Islet of Langerhans (tissue), 1 donor: ENCODE results near the gene STOML2.

Experiments
- FAIRE-seq: peaks from one replicate; lab custom pipeline; 2011; peaks lifted over from hg19 to GRCh38; lab: Jason Lieb, UNC

Gene STOML2

DNA sequence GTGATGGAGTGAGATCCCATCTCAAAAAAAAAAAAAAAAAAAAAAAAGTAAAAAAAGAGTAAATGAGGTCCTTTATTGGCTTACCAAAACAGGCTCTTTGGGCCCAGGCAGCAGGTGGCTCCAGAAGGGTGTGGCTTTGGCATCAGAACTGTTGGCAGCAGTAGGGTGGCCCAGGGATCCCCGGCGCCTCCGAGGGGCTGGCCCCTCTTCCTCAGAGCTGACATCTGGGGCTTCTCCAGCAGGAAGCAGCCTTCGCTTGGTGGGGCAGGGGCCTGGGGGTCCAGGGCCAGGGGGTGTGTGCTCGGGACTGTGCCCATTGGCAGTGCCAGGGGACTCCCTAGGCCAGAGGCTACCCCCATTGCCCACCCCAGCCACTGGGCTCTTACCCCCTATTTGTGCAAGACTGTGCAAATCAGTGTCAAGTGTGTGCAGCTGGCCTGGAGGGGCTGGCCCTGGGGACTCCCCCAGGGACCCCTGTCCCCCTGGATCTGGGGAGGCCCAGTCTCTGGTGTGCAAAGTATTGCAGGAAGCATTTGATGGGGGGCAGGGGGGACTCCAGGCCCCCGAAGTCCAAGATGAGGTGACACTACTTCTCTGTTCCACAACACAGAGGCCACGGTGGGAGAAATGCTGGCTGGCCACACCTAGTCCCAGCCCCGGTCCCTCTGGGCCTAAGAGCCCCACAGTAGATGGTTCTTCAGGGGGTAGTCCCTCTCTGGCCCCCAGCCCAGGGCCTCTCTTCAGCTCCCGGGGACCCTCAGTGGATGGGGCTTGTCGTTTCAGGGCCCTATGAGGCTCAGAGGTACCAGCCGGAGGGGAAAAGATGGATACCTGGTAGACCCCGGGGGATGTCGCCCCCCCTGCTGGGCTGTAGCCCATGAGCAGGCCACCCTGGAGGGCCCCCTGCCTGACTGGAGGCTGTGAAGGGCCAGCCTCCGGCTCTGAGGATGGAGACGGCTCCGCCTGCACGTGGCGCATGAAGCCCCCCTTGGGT, 4.7 kb upstream of the STOML2 start:
- FAIRE-seq: no peak

DNA sequence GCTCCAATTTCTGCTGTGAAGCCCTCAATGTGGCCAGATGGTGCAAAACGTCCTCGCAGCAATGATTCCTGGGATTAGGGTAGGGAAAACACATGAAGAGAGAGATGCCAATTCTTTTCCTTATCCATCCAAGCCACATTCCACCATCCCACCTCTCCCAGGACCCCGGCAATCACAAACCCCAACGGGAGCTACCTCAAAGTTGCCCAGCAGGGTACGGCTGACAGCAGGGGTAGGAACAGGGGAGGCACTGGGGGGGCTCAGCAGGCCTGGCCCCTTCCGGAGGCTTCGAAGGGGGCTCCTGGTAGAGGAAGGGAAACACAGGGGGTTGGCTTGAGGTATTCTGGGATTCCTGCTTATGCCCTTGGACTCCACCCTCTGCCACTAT, 3.4 kb upstream of the STOML2 start:
- FAIRE-seq: no peak

DNA sequence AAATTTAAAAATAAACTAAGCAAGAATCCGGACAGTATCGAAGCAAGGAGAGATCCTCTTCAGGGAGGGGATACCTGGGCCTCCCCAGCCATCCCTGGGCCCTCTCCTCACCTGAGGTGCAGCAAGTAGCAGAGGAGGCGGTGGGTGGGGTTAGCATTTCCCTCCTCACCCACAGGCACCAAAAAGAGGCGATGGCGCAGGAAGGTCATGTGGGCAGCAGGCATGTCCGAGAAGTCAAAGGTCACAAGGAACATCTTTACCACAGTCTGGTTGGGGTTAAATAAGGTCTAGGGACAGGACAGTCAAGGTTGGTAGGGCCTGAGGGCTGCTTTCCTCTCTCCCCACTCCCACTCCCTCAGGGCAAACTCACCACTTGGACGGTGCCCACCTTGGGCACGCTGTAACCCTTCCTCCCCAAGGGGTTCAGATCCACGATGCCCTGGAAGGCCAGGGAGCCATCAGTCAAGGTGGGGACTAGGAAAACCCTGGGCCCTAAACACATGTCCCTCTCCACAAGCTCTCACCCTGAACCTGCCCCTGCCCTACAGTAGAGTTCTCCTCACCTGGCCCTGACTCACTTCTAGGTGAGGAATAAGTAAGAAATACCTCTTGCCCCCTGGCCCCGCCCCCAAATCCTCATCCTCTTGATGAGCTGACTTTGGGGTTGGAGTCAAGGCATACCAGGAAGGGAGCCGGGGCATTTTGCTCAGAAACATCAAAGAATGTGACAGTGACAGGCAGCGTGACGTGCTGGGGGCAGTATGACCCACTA, 2.8 kb upstream of the STOML2 start:
- FAIRE-seq: no peak

DNA sequence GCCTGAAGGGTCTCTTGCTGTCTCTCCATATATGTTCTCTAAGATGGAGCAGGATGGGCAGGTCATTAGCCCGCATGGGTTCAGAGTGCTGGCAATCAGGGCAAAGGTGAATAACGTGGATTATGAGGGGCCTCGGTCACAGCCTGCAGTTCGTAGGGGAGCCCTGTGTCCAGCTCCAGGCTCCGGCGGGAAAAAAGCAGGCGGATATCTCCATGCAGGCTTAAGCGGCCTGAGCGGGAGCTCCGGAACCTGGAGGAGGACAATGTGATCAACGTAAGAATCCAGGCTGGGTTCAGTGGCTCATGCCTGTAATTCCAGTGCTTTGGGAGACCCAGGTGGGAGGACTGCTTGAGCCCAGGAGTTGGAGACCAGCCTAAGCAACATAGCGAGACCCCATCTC, 2.2 kb upstream of the STOML2 start:
- no peak for FAIRE-seq

DNA sequence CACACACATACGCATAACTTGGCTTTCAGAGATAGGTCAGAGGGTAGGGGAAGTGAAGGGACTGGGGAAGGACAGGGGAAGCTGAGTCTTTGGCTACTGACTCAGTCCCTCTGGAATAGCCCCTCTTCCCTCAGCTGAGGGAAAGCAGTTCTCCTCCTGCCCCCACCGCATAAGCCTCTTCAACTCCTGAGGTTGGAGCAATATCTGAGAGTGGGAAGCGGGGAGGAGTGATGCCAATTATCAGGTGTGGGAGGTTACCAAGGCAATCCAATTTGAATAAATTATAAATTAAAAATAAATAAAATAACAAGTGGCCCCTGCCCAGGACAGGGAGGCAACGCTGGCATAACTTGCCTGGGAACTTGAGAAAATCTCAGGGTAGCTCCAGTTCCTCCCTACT, 1.7 kb upstream of the STOML2 start:
- FAIRE-seq: no peak

DNA sequence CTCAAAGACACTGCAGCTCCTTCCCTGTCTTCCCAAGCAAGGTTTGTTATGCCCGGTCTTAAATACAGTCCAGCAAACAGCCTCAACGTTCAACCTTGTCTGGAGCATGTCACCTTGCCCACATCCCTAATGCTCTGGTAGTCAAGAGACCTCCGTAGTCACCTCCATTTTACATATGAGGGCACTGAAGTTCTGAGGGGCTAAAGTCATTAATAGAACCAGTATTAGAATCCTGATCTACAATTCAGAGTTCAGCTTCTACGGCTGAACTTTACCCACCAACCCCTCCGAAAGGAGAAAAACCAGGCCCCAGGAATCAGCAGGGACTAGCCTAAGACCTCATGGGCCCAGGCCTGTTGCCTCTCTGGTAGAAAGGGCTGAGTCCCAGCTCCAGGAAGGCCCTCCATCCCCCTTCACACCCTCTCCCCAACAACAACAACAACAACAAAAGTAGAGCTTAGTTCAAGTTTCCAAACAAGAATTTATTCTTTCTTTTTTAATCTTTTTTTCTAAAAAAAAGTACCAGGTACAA, 795 bp upstream of the STOML2 start:
- no peak for FAIRE-seq

DNA sequence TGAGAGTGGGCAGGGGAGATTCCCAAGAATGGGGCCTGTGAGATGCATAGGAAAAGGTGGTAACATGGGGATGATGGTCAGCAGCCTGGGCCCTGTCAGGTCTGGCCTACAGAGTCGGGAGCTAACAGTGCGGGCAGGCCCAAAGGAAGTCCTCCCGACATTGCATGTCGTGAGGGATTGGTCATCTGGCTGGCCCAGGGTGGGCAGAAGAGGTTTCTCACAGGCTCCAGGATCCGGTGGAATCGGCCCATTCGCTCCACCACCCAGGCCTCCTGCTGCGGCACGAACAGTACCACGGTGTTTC, 514 bp downstream of the STOML2 start:
- no peak for FAIRE-seq

DNA sequence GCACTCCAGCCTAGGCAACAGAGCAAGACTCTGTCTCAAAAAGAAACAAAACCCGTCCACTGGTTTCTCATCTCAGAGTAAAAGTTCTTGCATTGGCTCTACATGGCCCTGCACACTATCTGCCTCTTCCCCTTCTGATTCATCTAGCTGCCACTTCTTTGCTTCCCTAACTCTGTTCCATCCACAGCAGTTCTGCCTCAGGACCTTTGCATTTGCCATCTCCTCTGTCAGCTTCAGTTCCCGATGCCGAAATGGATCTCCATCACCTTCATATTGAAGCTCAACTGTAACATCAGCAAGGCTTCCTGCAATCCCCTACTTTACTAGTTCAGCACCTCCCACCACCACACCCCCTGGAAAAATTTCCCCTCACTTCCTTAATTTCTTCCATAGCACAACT, 5.4 kb downstream of the STOML2 start:
- no peak for FAIRE-seq

DNA sequence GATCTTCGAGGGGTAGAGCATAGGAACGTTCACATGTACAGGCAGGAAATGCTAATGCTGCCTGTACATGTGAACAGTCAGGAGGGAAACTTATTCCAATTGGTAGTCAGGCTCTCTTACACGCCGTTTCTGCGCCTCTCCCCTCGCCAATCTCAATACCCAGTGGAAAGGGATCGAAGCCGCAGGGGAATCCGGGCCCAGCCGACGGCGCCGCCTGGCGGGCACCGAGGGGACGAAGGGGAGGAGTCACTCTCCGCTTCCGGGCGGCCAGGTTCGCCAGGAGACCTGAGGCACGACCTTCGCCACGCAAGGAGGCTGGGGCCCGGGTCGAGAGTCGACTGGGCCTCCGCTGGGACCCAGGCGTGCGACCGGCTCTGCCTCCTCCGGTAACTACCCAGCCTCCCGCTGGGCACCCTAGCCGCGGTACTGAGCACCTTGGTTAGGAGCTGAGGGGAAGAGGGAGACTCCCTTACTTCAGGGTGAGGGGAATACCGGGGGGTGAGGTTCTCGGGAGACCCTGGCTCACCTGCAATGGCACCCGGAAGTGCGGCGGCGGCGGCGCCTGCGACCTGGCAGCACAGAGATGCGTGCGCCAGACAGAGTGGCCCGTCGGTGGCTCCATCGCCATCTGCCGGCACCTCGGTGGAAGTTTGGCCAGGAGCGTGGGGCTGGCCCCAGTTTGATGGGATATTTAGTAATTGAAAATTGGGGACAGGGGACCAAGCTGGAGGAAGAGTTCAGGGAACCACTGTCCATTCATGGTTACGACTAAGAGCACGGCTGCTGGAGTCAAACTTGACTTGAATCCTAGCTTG, 6.7 kb downstream of the STOML2 start, which contains the start of gene PIGO:
Gene PIGO, minus strand, starts transcription at position 557 of the 815 bp plus-strand sequence. CDS start 1,026 bp downstream, outside the sequence.
- no peak for FAIRE-seq

DNA sequence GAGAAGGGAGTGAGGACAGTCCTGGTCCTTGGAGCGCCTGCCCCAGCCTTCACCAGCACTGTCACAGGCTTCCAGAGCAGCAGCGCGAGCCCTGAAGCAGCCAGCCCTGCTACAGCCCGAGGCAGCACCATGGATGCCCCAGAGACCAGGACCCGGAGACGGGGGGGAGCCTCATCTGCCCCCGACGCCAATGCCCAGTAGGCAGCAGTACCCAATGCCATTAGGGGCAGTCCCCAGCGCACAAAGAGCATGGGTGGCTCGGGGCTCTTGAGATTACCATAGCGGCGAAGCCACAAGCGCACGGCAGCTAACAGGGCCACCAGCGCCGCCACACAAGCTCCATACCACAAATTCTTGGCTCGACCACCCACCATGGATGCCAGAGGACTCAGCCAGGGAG, 11.4 kb downstream of the STOML2 start:
- no peak for FAIRE-seq

DNA sequence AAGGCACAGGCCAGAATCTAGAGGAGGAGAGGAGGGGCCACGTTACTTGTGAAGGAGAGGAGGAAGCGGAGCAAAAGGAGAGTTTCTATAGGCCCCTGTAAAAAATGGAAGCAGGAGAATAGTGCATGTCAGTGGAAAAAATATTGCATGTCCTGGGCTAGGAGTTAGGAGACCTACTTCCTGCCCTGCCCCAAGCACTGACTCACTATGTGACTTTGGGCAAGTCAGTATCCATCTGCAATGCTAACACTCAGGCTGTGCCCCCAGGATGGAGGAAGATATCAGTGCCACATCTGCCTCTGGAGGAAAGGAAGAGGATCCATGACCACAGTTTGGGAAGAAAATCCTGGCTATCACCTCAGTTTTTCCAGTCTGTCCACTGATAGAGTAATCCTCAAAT, 13.5 kb downstream of the STOML2 start:
- FAIRE-seq: no peak

DNA sequence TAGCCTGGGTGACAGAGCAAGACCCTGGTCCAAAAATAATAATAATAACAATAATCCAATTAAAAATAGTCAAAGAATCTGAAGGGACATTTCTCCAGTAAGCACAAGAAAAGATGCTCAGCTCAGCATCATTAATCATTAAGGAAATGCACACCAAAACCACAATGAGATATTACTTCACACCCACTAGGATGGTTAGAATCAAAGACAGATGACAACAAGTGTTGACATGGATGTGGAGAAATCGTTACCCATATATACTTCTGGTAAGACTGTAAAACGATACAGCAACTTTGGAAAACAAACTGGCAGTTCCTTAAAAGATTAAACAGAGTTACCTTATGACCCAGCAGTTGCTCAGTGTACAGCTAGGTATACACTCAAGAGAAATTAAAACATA, 17.9 kb downstream of the STOML2 start:
- FAIRE-seq: no peak

DNA sequence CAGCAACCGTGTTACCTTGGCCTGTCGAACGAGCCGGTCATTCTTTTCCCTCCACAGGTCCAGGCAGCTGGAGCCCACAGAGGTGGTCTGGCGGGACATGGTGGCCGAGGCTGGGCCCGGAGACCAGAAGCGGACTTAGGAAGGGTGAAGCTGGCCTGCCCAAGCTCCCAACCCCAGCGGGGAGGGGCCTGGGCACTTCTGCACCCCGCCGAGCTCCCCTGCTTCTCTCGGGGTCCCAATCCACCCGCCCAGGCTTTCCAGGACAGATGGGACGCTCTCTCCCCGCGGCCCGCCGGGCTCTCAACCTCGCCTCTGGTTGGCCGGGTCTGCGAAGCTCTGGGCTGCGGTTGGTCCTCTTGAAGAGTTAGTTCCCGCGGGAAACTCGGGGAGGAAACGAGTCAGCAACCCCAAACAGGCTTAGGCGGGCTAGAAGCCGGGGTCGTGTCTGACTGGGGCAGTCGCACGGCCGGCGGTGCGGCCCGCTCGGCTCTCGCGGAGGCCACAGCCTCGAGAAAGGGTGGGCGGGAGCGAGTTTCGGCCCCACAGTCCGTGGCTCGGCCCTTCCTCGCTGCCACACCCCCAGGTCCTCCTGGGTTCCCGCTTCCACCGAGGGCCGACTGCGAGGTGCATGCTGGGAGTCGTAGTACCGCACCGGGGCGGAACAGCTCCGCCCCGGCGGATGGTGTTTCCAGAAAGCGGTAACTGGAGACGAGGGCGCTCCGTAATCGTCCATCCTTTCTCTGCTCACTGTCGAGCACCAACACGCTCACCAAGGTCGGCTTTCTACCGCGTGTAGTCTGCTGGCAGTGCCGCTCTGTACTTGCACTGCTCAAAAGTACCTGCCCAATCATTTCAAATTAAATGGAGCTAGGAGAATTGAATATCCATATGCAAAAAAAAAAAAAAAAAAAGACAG, 23.2 kb downstream of the STOML2 start, which contains the start of gene FANCG:
Gene FANCG, minus strand, starts transcription at position 517 of the 916 bp plus-strand sequence. Its CDS starts 418 bp downstream, at position 99.
- peak; percentile 55 for FAIRE-seq

DNA sequence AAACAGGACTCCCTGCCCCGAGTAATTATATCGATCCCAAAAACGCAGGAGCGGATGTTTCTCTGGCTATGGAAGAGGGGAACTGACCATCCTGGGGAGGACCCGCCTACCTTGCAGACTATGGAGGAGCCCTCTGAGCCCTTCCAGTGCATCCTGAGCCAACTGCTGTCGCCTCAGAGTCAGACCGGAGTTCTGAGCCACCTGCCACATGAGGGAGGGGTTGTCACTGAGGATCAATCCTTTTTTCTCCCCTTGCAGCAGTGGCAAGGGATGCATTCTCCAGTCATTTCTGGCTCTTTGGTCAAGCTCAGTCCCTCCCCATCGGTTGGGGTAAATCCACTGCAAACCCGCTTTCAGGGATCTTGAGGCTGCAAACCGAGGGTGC, 23.9 kb downstream of the STOML2 start:
- no peak for FAIRE-seq

DNA sequence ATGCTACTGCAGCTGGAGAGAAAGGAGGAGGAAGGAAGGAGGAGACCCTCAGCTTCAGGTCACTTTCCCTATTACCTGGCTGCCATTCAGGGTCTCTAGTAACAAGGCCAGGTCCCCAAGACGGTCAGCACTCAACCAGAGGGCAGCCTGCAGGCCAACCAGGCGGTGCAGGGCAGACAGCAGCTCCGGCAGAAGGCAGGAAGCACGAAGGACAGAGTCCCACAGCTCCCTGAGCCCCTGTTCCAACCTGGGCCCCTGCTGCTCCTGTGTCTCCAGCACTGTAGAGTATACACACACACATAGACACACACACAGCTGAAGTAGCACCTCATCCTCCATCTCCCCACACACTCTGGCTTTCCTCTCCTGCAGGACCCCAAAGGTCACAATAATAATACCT, 24.9 kb downstream of the STOML2 start:
- FAIRE-seq: no peak

DNA sequence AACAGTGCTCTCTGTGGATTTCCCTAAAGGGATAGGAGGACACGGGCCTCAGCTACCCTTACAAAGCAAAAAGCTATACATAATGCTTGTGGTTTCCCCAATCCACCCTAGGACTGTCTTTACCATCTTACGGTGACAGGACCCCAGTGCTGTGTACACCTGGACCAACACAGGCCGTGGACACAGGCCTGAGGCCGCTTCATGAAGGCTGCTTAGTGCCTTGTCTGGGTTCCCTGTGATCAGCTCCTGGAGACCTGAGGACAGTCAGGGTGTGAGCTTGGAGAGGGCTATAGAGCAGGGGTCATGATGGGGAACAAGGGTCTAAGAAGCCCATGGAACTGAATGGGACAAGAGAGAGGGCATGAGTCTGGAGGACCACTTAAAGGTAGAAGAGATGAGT, 26.1 kb downstream of the STOML2 start:
- no peak for FAIRE-seq

DNA sequence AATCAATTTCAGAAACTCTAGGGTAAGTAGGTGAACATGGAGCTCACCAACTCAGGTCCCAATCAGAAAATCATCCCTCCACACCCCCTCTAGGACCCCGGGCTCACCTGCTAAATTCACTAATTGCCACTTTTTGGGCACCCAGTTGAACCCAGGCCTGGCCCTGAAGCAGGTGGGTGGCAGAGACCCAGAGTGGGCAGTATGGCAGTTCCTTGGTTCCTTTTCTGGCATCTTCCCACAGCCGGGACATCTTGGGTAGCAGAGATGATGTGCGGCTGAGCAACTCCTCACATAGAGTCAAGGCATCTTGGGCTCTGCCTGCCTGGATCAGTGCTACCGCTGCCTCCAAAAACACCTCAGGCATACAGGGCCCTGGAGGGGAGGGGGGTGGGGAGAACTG, 27.6 kb downstream of the STOML2 start:
- FAIRE-seq: no peak

DNA sequence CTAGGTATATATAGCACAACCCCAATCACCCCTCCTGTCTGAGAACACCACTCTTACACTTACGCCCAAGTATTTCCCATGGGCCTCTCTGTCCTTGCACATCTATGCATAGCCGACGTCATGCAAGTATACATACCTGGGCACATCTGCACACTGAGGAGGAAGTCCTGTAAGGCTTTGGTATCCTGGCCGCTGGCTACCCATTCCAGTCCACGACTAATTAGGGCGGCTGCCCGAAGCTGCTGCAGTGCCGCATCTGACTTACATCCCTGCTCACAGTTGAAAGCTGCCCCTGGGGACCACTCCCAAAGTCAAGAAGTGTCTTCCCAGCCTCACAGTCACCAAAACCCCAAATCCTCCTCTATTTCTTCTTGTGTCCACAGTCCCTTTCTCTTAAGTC, 28.1 kb downstream of the STOML2 start:
- no peak for FAIRE-seq

DNA sequence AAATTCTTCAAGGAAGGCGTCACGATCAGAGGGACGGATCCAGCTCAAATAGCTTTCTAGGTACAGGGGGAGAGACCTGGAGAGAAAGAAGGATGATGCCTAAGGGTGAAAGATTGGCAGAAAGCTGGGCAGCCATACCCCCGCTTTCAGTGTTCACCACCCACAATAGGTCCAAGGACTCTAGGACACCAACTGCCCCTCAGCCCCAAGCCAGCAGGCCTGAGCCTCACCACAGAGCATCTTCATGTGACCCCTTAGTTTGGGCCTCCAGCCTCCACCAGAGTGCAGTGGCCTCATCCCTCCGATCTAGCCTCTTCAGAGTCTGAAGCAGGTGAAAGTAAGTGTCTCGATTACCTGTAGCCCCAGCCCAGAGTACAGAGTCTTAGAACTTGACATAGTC, 28.8 kb downstream of the STOML2 start:
- FAIRE-seq: no peak

DNA sequence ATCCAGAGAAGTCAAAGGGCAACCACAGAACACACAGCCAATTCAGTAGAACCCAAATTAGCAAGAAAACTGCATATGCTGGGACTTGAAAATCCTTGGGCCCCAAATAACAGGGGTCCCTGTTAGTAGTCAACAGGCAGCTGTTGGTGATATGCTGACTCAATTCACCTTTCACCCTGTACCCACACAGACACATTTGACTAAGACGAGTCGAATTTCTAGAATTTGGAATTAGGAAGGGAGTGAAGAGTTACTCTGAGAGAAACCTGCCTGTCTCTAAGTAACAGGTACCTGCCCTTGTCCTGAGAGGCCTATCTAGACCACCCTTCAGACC, 29.7 kb downstream of the STOML2 start:
- no peak for FAIRE-seq
